Effector memory CD8-positive, alpha-beta T cell (primary cell): ENCODE data around the gene CCDC87.
"Not testable (repeated sequence)": the region's sequence is repeated elsewhere in the genome, so short reads cannot be mapped to it uniquely, and the experiment has no call there.

Source experiments
- ATAC-seq: fragments of 150-1000 bp; cut with Tn5 transposase; replicated peaks from 2 replicates; pipeline ENCODE4 v1.10.0; 2021; ENCODE audit warnings: mild to moderate bottlenecking, moderate library complexity
- DNase-seq, 3 experiments: peaks; one replicate each; pipeline ENCODE4 v3.0.0; 2021
- H3K27ac Mint-ChIP-seq, 2 donors: one replicate each; pipeline ENCODE4 v1.8.0; 2022; ENCODE audit warnings: mild to moderate bottlenecking in 2 of 2, mixed read lengths in 2 of 2, moderate library complexity in 2 of 2
- H3K27me3 Mint-ChIP-seq, 2 donors: one replicate each; pipeline ENCODE4 v1.8.0; 2022; ENCODE audit warnings: mixed read lengths in 2 of 2
- H3K36me3 Mint-ChIP-seq: one replicate; pipeline ENCODE4 v1.8.0; 2022; ENCODE audit warnings: mild to moderate bottlenecking, moderate library complexity, mixed read lengths; ENCODE audit not compliant: insufficient read depth
- H3K4me1 Mint-ChIP-seq, 2 donors: one replicate each; pipeline ENCODE4 v1.8.0; 2022; ENCODE audit warnings: low read depth in 2 of 2, mixed read lengths in 2 of 2
- H3K4me3 Mint-ChIP-seq, 2 donors: one replicate each; pipeline ENCODE4 v1.8.0; 2022; ENCODE audit warnings: mild to moderate bottlenecking in 2 of 2, mixed read lengths in 2 of 2, moderate library complexity in 2 of 2
- H3K9me3 Mint-ChIP-seq, 2 donors: one replicate each; pipeline ENCODE4 v1.8.0; 2022; ENCODE audit warnings: mixed read lengths in 2 of 2

CCDC87 gene

DNA sequence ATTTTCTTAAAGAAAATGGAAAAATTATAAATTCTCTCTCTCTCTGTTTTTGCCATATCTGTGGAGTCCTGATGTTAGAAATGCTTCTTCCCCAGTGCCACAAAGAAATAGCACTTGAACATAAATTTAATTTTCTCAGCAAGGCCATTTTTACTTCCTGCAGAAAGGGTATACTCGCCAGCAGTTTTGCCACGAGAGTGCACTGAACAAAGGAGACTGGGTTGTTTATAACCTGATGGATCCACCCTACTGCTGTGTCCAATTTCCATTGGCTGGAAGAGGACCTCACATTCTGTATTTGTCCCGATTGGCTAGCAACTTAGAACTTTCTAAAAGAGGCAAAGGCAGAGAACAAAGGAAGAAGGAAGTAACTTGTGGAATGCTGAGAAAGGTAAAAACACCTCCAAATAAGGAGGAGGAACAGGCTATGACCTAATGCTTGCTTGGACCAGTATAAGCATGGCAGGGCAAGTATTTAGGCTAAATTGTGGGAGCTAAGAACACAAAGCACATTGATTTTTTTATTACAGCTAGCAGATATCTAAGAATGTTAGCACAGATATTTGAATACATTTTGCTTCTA, 10.2 kb downstream of the CCDC87 start:
- not testable (repeated sequence) for H3K36me3 Mint-ChIP-seq, DNase-seq, ATAC-seq, H3K4me1 Mint-ChIP-seq, H3K9me3 Mint-ChIP-seq, H3K27me3 Mint-ChIP-seq, H3K27ac Mint-ChIP-seq, H3K4me3 Mint-ChIP-seq

DNA sequence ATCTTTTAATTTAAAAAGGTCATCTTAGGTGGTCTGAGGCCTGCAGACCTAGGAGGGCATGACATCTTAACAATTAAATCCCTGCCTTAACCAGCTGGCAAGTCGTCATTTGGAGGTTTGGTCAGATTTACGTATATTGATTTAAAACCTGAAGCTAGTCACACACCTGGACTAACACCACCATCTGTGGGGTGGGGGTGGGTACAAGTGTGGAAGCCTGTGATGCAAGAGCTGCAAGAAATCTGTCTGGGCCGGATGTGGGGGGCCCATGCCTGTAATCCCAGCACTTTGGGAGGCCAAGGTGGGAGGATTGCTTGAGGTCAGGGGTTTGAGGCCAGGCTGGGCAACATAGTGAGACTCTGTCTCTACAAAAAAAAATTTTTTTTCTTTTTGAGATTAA, 11.6 kb downstream of the CCDC87 start:
- no peaks in the 10 kb centered on the region for H3K36me3 Mint-ChIP-seq
- H3K4me1 Mint-ChIP-seq, result peaks cover 5 to 6% of the 10 kb centered on the region in 2 donors
- no peak for ATAC-seq
- no peak for DNase-seq
- H3K9me3 Mint-ChIP-seq, result peaks cover 0 to 7% of the 10 kb centered on the region in 2 donors
- no peak overlapping the region for H3K27ac Mint-ChIP-seq
- H3K4me3 Mint-ChIP-seq, result no peak overlapping the region
- H3K27me3 Mint-ChIP-seq, result peaks cover 6% of the 10 kb centered on the region in 2 donors

DNA sequence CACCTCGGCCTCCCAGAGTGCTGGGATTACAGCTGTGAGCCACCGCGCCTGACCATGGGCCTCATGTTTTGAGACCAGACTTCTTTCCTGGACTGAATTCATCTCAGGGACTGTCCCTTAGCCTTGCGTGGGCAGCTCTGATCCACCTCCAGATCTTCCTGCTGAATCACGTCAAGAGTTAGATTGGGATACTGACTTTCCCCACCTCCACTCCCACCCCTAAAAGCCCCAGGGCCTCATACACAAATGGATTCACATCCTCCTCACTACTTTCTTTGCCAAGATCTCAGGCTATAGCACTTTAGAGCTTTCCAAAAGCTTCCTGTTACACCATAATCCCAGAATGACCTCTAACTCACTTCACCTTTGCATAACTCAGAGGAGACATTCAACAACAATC, 12.1 kb downstream of the CCDC87 start:
- DNase-seq (no peak), ATAC-seq (no peak)

DNA sequence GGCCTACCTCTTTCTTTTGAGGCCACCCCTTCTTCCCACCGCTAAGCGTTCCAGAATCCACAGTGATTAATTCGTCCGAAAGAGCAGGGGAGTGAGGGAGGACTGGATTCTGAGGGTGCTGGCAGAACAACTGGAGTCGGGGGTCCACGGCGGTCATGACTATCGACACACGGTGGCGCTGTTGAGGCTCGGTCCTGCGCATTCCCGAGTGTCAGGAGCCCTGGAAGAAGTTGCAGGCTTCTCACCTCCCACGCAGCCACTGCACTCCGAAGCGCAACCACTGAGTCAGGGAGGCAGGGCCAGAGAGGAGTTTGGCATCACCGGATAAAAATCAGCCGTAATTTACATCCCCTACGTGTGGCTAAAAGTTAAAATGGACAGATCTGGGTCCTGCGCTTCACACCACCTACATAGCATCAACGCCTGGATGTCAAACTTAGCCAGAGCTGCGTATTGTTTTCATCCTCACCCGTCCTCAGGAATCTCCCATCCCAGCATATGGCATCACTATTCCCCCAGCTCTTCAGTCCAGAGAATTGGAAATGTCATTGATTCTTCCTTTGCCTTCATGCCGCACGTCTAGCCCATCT, 13.8 kb downstream of the CCDC87 start:
- no peak overlapping the region for H3K4me3 Mint-ChIP-seq
- no peaks in the 10 kb centered on the region for H3K36me3 Mint-ChIP-seq
- H3K27me3 Mint-ChIP-seq, result peaks cover 26 to 28% of the 10 kb centered on the region in 2 donors
- peaks cover 0 to 7% of the 10 kb centered on the region in 2 donors for H3K9me3 Mint-ChIP-seq
- H3K27ac Mint-ChIP-seq, result peak overlapping the region in 1 of 2 donors; percentile 20
- H3K4me1 Mint-ChIP-seq, result peaks cover 5 to 6% of the 10 kb centered on the region in 2 donors
- peak; percentile 83 for ATAC-seq
- DNase-seq, result peak; percentile 70 to 76 (median 72)

More for the DNA sequence above, 12.1 kb downstream of the CCDC87 start:
- H3K27me3 Mint-ChIP-seq, result peaks cover 9 to 11% of the 10 kb centered on the region in 2 donors
- no peak overlapping the region for H3K27ac Mint-ChIP-seq
- H3K9me3 Mint-ChIP-seq, result peaks cover 0 to 7% of the 10 kb centered on the region in 2 donors
- H3K36me3 Mint-ChIP-seq, result no peaks in the 10 kb centered on the region
- H3K4me3 Mint-ChIP-seq, result no peak overlapping the region
- H3K4me1 Mint-ChIP-seq, result peaks cover 5 to 6% of the 10 kb centered on the region in 2 donors

DNA sequence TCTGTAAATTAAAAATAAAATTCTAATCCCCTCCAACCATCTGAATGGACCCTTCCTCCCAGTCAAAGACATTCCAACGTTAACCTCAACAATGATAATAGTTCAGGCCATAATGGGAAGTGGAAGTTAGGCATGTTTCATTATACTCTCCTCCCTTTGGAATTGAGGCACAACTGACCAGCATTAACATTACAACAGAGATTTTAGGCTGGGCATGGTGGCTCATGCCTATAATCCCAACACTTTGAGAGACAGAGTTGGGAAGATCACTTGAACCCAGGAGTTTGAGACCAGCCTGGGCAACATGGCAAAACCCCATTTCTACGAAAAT, 22.0 kb downstream of the CCDC87 start:
- Mint-ChIP-seq H3K27ac (no peak overlapping the region), H3K27me3 (peaks cover 37 to 46% of the 10 kb centered on the region in 2 donors), H3K36me3 (no peaks in the 10 kb centered on the region), H3K9me3 (no peaks in the 10 kb centered on the region), H3K4me3 (no peak overlapping the region), H3K4me1 (peaks cover 0 to 13% of the 10 kb centered on the region in 2 donors)
- DNase-seq (no peak), ATAC-seq (no peak)

DNA sequence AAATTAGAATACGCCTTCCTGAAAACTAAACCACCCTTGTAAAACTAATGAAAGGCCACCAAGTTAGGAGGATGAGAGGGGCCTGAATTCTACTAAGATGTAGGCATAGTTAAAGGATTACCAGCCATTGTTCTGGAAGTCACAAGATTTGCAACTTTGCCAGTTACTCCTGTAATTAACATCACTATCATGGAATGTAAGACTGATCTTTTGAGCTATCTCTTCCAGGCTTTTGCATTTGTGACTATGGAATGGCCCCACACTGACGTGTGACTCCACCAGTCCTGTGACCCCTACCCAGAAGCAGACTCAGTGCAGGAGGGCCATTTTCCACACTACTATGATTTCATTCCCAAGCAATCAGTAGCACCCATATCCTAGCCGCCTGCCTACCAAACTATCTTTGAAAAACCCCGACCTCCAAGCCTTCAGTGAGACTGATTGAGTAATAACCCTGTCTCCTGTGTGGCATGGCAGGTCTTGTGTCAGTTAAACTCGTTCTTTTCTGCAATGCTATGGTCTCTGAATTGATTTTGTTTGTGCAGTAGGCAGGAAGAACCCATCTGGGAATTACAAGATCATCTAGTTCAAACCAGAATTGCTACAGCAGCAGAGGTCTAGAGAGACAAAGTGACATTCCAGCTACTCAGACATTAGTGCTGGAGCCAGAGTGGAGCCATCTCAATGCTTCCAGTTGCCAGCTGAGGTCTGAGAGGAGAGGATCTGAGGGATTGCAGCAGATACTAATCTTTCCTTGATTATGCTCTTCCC, 22.6 kb downstream of the CCDC87 start:
- H3K4me1 Mint-ChIP-seq, result peaks cover 0 to 13% of the 10 kb centered on the region in 2 donors
- H3K27ac Mint-ChIP-seq, result no peak overlapping the region
- DNase-seq (no peak), ATAC-seq (no peak)
- H3K27me3 Mint-ChIP-seq, result peaks cover 32 to 41% of the 10 kb centered on the region in 2 donors
- no peaks in the 10 kb centered on the region for H3K36me3 Mint-ChIP-seq
- H3K4me3 Mint-ChIP-seq, result no peak overlapping the region
- H3K9me3 Mint-ChIP-seq, result no peaks in the 10 kb centered on the region

DNA sequence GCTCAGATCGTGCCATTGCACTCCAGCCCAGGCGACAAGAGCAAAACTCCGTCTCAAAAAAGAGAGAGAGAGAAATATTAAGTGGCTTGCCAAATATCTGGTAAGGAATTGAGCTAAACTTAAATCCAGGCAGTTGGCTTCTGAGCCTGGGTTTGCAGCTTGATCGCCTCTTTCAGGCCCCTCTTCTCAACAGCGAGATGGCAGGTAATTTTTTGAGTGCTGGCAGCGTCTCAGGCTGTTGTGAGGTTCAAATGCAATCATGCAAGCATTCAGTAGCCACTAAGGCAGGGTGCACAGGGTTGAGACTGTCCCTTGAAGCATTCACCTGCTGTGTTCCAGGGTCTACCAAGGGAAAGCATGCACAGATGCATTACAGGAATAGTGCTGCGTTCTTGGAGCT, 23.8 kb downstream of the CCDC87 start:
- Mint-ChIP-seq H3K9me3 (no peaks in the 10 kb centered on the region), H3K27ac (no peak overlapping the region), H3K4me1 (peaks cover 0 to 13% of the 10 kb centered on the region in 2 donors), H3K36me3 (no peaks in the 10 kb centered on the region), H3K27me3 (peaks cover 20 to 29% of the 10 kb centered on the region in 2 donors), H3K4me3 (peak overlapping the region in 1 of 2 donors; percentile 81)
- no peak for DNase-seq
- no peak for ATAC-seq

DNA sequence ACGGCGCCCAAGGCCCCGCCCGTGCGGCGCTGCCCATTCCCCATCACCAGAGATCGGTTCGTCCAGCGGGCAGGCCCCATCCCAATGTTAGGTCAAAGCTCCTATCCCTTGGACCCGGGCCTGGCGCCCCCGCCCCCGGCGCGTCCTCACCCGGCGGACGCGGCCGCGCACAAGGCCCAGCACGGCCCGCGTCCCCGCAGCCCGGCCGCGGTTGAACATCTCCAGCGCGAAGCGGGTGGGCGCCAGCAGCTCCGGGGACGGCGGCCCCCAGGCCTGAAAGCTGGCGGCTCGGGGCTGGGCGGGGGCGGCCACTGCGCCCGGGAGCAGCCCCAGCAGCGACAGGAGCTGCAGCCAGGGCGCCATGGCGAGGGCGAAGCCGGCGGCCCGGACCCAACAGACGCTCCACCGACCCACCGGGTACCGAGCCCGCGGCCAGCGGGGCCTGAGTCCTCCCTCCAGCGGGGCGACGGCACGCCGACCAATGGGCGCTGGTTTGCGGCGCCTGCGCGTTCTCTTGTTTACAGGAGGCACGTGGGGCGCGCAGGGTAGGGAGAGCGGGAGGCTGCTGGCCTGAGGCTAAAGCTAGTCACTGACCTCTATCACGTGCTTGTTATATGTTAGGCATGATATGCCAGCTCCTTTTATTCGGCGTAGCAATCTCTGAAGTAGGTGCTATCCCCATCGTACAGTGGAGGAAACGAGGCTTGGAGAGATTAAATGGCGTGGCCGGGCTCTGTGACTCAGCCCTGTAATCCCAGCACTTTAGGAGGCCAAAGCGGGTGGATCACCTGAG, 24.5 kb downstream of the CCDC87 start, which contains the start of gene CTSF:
Gene CTSF (minus strand): TSS at position 483 of the 793 bp plus-strand sequence. CDS start 120 bp downstream, at position 363.
- Mint-ChIP-seq H3K4me1 (peaks cover 0 to 13% of the 10 kb centered on the region in 2 donors), H3K27ac (no peak within 1 kb of the TSS), H3K36me3 (no peaks in the 10 kb centered on the region), H3K27me3 (peaks cover 14 to 21% of the 10 kb centered on the region in 2 donors), H3K9me3 (no peaks in the 10 kb centered on the region), H3K4me3 (peak within 1 kb of the TSS; percentile 75 to 81)
- DNase-seq, result peak; percentile 38 to 55 (median 54)
- peak; percentile 95 for ATAC-seq

DNA sequence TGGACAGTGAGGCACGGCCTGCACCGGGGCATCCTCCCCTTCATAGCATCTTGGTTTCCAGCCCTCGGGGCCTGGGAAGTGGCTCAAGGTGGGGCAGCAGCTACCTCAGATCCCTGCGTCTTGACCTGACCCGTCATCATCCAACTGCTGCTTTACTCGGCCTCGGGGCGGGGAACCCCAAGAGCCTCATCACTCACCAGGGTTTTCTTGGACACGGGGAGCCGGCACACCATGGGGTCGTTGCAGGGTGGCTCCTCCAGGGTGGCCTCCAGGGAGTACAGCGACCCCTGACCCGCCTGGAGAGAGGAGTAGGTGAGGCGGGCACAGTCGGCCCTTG, 25.1 kb downstream of the CCDC87 start:
- H3K4me1 Mint-ChIP-seq, result peaks cover 0 to 13% of the 10 kb centered on the region in 2 donors
- H3K27ac Mint-ChIP-seq, result no peak overlapping the region
- H3K4me3 Mint-ChIP-seq, result peak overlapping the region; percentile 75 to 81
- peaks cover 14 to 21% of the 10 kb centered on the region in 2 donors for H3K27me3 Mint-ChIP-seq
- no peaks in the 10 kb centered on the region for H3K36me3 Mint-ChIP-seq
- no peaks in the 10 kb centered on the region for H3K9me3 Mint-ChIP-seq
- DNase-seq, result no peak
- ATAC-seq, result no peak

DNA sequence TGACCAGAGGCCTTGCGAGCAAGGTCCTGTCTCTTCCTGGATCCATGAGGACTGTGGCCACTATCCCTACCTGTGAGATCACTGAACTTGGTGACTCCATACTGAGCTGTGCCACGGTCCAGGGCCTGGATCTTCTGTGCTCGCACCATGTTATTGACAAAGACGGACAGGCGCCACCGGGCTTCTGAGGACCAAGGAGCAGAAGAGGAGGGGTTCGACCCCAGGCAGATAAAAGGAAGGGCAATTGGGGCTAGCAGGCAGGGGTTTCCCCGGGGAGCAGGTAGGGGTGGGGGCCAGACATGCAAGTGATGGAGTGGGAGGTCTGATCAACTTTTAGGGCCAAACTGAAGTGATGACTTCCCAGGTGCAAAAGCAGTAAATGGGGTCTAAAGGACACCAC, 26.6 kb downstream of the CCDC87 start:
- Mint-ChIP-seq H3K4me3 (peak overlapping the region in 1 of 2 donors; percentile 40), H3K4me1 (peaks cover 0 to 13% of the 10 kb centered on the region in 2 donors), H3K27ac (no peak overlapping the region), H3K27me3 (peaks cover 14 to 21% of the 10 kb centered on the region in 2 donors), H3K9me3 (no peaks in the 10 kb centered on the region), H3K36me3 (no peaks in the 10 kb centered on the region)
- DNase-seq (no peak), ATAC-seq (no peak)

DNA sequence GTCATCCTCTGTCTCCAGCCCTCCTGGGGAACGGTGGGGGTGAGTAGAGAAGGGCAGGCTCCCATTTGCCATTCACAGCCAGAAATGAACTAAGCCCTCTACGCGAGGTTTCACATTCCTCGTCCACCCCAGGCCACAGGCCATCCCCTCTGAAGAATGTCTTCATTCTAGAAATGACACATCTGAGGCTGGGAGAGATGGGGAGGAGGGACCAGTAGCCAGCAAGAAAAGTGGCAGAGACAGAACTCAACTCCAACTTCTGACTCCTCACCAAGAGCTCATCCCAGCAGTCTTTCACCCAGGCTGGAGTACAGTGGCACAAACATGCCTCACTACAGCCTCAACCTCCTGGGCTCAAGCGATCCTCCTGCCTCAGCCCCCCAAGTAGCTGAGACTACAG, 27.9 kb downstream of the CCDC87 start:
- Mint-ChIP-seq H3K27ac (peak overlapping the region in 1 of 2 donors; percentile 44), H3K27me3 (peaks cover 5 to 9% of the 10 kb centered on the region in 2 donors), H3K4me1 (peaks cover 0 to 13% of the 10 kb centered on the region in 2 donors), H3K4me3 (no peak overlapping the region), H3K36me3 (no peaks in the 10 kb centered on the region), H3K9me3 (no peaks in the 10 kb centered on the region)
- DNase-seq (no peak), ATAC-seq (no peak)

DNA sequence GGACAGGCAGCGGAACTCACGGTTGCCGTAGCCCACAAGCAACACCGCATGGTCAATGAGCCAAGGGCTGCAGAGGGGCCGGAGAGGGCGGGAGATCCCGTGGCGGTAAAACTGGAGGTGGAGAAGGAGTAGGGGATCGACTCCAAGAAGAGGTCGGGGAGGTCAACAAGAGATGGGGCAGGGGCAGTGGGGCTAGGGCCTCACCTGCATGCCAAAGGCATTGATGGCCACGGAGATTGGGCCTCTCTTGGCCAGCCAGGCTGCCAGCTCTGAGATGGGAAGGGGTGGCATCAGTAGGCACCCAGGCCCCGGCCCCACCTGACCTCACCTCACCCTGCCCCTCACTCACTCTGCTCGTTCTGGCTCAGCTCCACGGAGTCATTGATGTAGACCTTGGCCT, 28.3 kb downstream of the CCDC87 start:
- DNase-seq (no peak), ATAC-seq (no peak)
- Mint-ChIP-seq H3K4me1 (peaks cover 0 to 13% of the 10 kb centered on the region in 2 donors), H3K27me3 (peaks cover 5 to 9% of the 10 kb centered on the region in 2 donors), H3K27ac (peak overlapping the region in 1 of 2 donors; percentile 44), H3K4me3 (no peak overlapping the region), H3K36me3 (no peaks in the 10 kb centered on the region), H3K9me3 (no peaks in the 10 kb centered on the region)

DNA sequence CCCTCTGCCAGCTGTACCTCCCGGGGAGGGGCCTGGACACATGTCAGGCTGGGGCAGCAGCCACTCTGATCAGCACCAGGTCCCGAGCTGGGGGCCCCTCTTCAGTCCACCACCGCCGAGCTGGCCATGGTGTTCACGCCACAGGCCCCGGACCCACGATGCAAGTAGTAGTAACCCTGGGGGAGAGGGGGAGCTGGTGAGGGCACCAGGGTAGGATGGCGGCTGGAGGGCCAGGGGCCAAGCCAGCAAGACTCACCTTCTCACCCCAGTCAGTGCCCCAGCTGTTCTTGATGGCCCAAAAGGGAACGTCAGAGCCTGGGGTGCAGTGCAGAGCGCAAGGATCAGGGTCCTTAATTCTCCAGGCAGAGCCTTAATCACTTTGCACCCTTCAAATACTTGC, 29.0 kb downstream of the CCDC87 start:
- H3K36me3 Mint-ChIP-seq, result no peaks in the 10 kb centered on the region
- DNase-seq, result no peak
- H3K27ac Mint-ChIP-seq, result no peak overlapping the region
- H3K4me1 Mint-ChIP-seq, result peaks cover 0 to 12% of the 10 kb centered on the region in 2 donors
- no peaks in the 10 kb centered on the region for H3K9me3 Mint-ChIP-seq
- H3K27me3 Mint-ChIP-seq, result peaks cover 4 to 9% of the 10 kb centered on the region in 2 donors
- no peak for ATAC-seq
- H3K4me3 Mint-ChIP-seq, result no peak overlapping the region
